ENCODE data around the gene MBP. TPM values are rescaled to one million over a fixed set of nuclear protein-coding genes. Genes with fewer than 3 reads are reported as not detected.
A peak's percentile ranks its signal among the peaks of the same experiment; 100 is the strongest.

MBP gene
- total and polyA plus RNA-seq, 10 of the 15 experiments (the other 5 are each of a cell fraction or from before 2014, with no cell fraction given), result 12.2 to 67.8 (median 42.1) TPM

GRCh38 chr18:76970770-76971559, 161.6 kb downstream of the MBP start (continued):
- no peak for TF ChIP-seq NKRF (conservative IDR thresholded peaks at IDR 0.05)

DNA sequence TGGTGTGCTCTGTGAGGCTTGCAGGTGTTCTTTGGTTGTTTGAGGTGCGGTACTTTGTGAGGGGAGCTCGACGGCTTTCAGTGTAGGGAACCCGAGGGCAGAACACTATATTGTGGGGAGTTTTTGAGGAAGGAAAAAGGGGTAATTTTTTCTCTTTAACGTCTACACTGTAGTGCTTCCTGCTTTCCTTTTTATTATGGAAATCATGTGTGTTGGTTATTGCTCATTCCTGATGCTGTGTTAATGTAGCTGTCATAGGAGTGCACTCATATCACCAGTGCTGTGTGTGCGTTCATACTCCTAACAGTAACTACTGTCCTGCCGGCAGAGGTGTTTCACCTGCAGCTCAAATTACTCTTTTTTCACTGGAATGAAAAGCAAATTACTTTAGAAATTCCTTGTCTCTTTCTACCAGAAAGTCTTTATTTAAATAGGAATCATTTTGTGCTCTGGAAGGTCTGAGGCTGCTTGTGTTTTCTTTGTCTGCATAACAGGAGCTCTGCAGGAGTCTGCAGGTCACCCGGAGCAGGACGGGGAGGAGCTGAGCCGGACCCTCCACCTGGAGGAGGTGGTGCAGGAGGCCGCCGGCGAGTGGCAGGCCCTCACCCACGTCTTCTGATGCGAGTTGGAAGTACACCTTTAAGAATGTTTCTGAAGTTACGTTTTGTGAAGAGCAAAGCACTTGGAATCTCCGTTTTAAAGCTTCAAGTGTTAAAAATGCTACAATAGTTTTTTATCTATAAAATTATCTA, 164.7 kb downstream of the MBP start:
- POLR2A ChIA-PET, result no interaction called here
- CTCF ChIA-PET, result interaction anchor here (5.9 to 15.3 kb wide), 2 partner anchors 12 to 46 kb away, joined by 29 to 208 read pairs; no protein-coding TSS in a partner anchor
- in situ Hi-C loops (cut with MboI) (no loop called here), intact Hi-C loops (cut with micrococcal nuclease; ENCODE audit: unreplicated experiment) (no loop called here)
- peaks cover 12% of the 10 kb centered on the region for H3K79me2 ChIP-seq (ENCODE audit: control insufficient read depth, insufficient read depth, low read length)
- H3K4me1 ChIP-seq (ENCODE audit: control insufficient read depth, insufficient read depth, low read length), result peaks cover 21% of the 10 kb centered on the region
- BruUV-seq (replicated peaks), result no TSS peak
- DNase-seq (ENCODE audit: low read depth, low spot score) (no peak), FAIRE-seq (no peak), ATAC-seq (no peak)
- H3K27ac ChIP-seq (ENCODE audit: control insufficient read depth, insufficient read depth), result peak overlapping the region; percentile 46
- RAD21 ChIA-PET (ENCODE audit: unreplicated experiment), result interaction anchor here (1.0 to 1.6 kb wide), 2 partner anchors 12 to 15 kb away, joined by 3 to 7 read pairs; no protein-coding TSS in a partner anchor
- WGBS (ENCODE audit: insufficient coverage, insufficient replicate concordance, low lambda C conversion rate, missing lambda C conversion rate), result 56% methylated on average over 17 of the region's 17 CpGs
- no peak overlapping the region for H3K4me3 ChIP-seq
- peak overlapping the region; percentile 37 for H2AFZ ChIP-seq (ENCODE audit: control insufficient read depth, low read depth, low read length)
- peaks cover 3% of the 10 kb centered on the region; the same call in 2 of the 3 replicates for H3K9me3 ChIP-seq (replicated peaks; ENCODE audit: control insufficient read depth, insufficient read depth, low read length)
- peaks cover 2 to 6% of the 10 kb centered on the region in 2 experiments; a peak in 3 of 4 replicates for H3K36me3 ChIP-seq (ENCODE audit: control insufficient read depth in 2 of 2, insufficient read depth in 2 of 2, low read length in 1 of 2)
- no peak overlapping the region for H3K9ac ChIP-seq (ENCODE audit: control insufficient read depth, insufficient read depth, low read length)
- H3K27me3 ChIP-seq (replicated peaks in 1 of 2; ENCODE audit: control insufficient read depth in 2 of 2, insufficient read depth in 2 of 2, low read length in 1 of 2), result no peaks in the 10 kb centered on the region
- H3K4me2 ChIP-seq (ENCODE audit: control insufficient read depth, insufficient read depth), result no peak overlapping the region
- SMC1A ChIA-PET (ENCODE audit: uncharacterized antibody, unreplicated experiment), result interaction anchor here (5.0 kb wide), 1 partner anchor 14 kb away, joined by 37 read pairs; no protein-coding TSS in a partner anchor
- H4K20me1 ChIP-seq (ENCODE audit: control insufficient read depth, insufficient read depth), result no peaks in the 10 kb centered on the region
- no peak for TF ChIP-seq SMAD5 (IDR thresholded peaks at IDR 0.05; ENCODE audit: low read depth)
- TF ChIP-seq STAT3 (IDR thresholded peaks at IDR 0.05; ENCODE audit: low read depth, low read length), result no peak
- TF ChIP-seq CTCF (IDR thresholded peaks at IDR 0.05 in 2 of 3, conservative IDR thresholded peaks at IDR 0.05 in 1 of 3; ENCODE audit: control insufficient read depth in 2 of 3, extremely low read depth in 1 of 3, insufficient read depth in 1 of 3, low read depth in 3 of 3, low read length in 3 of 3), result no peak
- TF ChIP-seq, protein P1, sequence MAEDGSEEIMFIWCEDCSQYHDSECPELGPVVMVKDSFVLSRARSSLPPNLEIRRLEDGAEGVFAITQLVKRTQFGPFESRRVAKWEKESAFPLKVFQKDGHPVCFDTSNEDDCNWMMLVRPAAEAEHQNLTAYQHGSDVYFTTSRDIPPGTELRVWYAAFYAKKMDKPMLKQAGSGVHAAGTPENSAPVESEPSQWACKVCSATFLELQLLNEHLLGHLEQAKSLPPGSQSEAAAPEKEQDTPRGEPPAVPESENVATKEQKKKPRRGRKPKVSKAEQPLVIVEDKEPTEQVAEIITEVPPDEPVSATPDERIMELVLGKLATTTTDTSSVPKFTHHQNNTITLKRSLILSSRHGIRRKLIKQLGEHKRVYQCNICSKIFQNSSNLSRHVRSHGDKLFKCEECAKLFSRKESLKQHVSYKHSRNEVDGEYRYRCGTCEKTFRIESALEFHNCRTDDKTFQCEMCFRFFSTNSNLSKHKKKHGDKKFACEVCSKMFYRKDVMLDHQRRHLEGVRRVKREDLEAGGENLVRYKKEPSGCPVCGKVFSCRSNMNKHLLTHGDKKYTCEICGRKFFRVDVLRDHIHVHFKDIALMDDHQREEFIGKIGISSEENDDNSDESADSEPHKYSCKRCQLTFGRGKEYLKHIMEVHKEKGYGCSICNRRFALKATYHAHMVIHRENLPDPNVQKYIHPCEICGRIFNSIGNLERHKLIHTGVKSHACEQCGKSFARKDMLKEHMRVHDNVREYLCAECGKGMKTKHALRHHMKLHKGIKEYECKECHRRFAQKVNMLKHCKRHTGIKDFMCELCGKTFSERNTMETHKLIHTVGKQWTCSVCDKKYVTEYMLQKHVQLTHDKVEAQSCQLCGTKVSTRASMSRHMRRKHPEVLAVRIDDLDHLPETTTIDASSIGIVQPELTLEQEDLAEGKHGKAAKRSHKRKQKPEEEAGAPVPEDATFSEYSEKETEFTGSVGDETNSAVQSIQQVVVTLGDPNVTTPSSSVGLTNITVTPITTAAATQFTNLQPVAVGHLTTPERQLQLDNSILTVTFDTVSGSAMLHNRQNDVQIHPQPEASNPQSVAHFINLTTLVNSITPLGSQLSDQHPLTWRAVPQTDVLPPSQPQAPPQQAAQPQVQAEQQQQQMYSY (CRISPR knock-in tag; IDR thresholded peaks at IDR 0.05), result no peak
- TF ChIP-seq, protein P2, sequence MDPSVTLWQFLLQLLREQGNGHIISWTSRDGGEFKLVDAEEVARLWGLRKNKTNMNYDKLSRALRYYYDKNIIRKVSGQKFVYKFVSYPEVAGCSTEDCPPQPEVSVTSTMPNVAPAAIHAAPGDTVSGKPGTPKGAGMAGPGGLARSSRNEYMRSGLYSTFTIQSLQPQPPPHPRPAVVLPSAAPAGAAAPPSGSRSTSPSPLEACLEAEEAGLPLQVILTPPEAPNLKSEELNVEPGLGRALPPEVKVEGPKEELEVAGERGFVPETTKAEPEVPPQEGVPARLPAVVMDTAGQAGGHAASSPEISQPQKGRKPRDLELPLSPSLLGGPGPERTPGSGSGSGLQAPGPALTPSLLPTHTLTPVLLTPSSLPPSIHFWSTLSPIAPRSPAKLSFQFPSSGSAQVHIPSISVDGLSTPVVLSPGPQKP (IDR thresholded peaks at IDR 0.05; ENCODE audit: low read depth, low read length), result no peak
- no peak for TF ChIP-seq EZH2 (IDR thresholded peaks at IDR 0.05; ENCODE audit: borderline replicate concordance, control insufficient read depth, low read depth, low read length)
- TF ChIP-seq E2F4 (IDR thresholded peaks at IDR 0.05; ENCODE audit: low read depth, low read length), result no peak

Data from GM12878 (cell line).